Liver (tissue), 9 donors: ENCODE data around the gene TOPAZ1. TPM values are rescaled to one million over a fixed set of nuclear protein-coding genes. Genes with fewer than 3 reads are reported as not detected.

Experiments used
- DNase-seq: peaks from one replicate; pipeline ENCODE4 v3.0.0-alpha.2; 2017; ENCODE audit warnings: low spot score
- H3K27ac ChIP-seq, 2 donors: one replicate each; pipeline ENCODE4 v1.7.0; 2013; ENCODE audit warnings: inconsistent platforms in 2 of 2, low read length in 2 of 2, control low read depth in 1 of 2, low read depth in 1 of 2, mild to moderate bottlenecking in 1 of 2
- H3K27me3 ChIP-seq, 4 donors: one replicate each; pipeline versions ENCODE4 v1.6.1 to v1.7.0; 2013; ENCODE audit warnings: low read length in 3 of 4, inconsistent platforms in 1 of 4, mild to moderate bottlenecking in 1 of 4, moderate library complexity in 1 of 4; ENCODE audit not compliant: control insufficient read depth in 4 of 4, insufficient read depth in 4 of 4
- H3K36me3 ChIP-seq, 4 donors: one replicate each; pipeline versions ENCODE4 v1.6.1 to v1.7.0; 2013; ENCODE audit warnings: low read length in 3 of 4, mild to moderate bottlenecking in 3 of 4, low read depth in 1 of 4, moderate library complexity in 1 of 4; ENCODE audit not compliant: control insufficient read depth in 4 of 4, insufficient read depth in 3 of 4
- H3K4me1 ChIP-seq, 4 donors: one replicate each; pipeline versions ENCODE4 v1.6.1 to v1.7.0; 2013; ENCODE audit warnings: low read length in 3 of 4, mild to moderate bottlenecking in 3 of 4, moderate library complexity in 1 of 4; ENCODE audit not compliant: control insufficient read depth in 4 of 4, insufficient read depth in 4 of 4
- H3K4me3 ChIP-seq, 3 donors: one replicate each; pipeline versions ENCODE4 v1.6.1 to v1.7.0; 2013; ENCODE audit warnings: low read length in 3 of 3, control low read depth in 1 of 3, low read depth in 1 of 3, mild to moderate bottlenecking in 1 of 3
- H3K9ac ChIP-seq, 2 donors: one replicate each; pipeline ENCODE4 v1.7.0; 2013; ENCODE audit warnings: low read length in 2 of 2, mild to moderate bottlenecking in 2 of 2, moderate library complexity in 2 of 2, control low read depth in 1 of 2, low read depth in 1 of 2
- H3K9me3 ChIP-seq, 4 donors: one replicate each; pipeline versions ENCODE4 v1.6.1 to v1.7.0; 2013; ENCODE audit warnings: low read length in 3 of 4; ENCODE audit not compliant: control insufficient read depth in 4 of 4
- EGR1 ChIP-seq, 2 donors: IDR thresholded peaks; 2 replicates each; pipeline ENCODE4 v1.6.1; 2016 to 2018; ENCODE audit warnings: antibody characterized with exemption in 2 of 2, low read depth in 2 of 2
- FOXA1 ChIP-seq: IDR thresholded peaks from 2 replicates; pipeline ENCODE4 v1.6.1; 2016; ENCODE audit warnings: antibody characterized with exemption
- FOXA2 ChIP-seq: IDR thresholded peaks from 2 replicates; pipeline ENCODE4 v1.6.1; 2016; ENCODE audit warnings: antibody characterized with exemption
- GABPA ChIP-seq, 2 donors: IDR thresholded peaks in 1 of 2; conservative IDR thresholded peaks in 1 of 2; 2 replicates each; pipeline ENCODE4 v1.6.1; 2016; ENCODE audit warnings: antibody characterized with exemption in 2 of 2, mild to moderate bottlenecking in 1 of 2, moderate library complexity in 1 of 2
- HNF4A ChIP-seq, 2 donors: conservative IDR thresholded peaks; 2 replicates each; pipeline ENCODE4 v1.6.1; 2016; ENCODE audit warnings: antibody characterized with exemption in 2 of 2, mild to moderate bottlenecking in 2 of 2
- HNF4G ChIP-seq: IDR thresholded peaks from 2 replicates; pipeline ENCODE4 v1.6.1; 2016; ENCODE audit warnings: antibody characterized with exemption
- JUND ChIP-seq, 2 donors: IDR thresholded peaks; 2 replicates each; pipeline ENCODE4 v1.6.1; 2016; ENCODE audit warnings: antibody characterized with exemption in 2 of 2
- NR2F2 ChIP-seq: IDR thresholded peaks from 2 replicates; pipeline ENCODE4 v1.6.1; 2016; ENCODE audit warnings: antibody characterized with exemption
- RAD21 ChIP-seq, 2 donors: IDR thresholded peaks; 2 replicates each; pipeline ENCODE4 v1.6.1; 2016; ENCODE audit warnings: antibody characterized with exemption in 2 of 2, mild to moderate bottlenecking in 2 of 2
- RXRA ChIP-seq, 2 donors: IDR thresholded peaks; 2 replicates each; pipeline ENCODE4 v1.6.1; 2017 to 2018; ENCODE audit warnings: antibody characterized with exemption in 2 of 2, mild to moderate bottlenecking in 1 of 2
- YY1 ChIP-seq: IDR thresholded peaks from 2 replicates; pipeline ENCODE4 v1.6.1; 2016; ENCODE audit warnings: antibody characterized with exemption, mild to moderate bottlenecking
- WGBS: extraction: QIAGEN DNeasy Blood & Tissue Kit; methylation state at CpG from one replicate; pipeline ENCODE4 v1.1.7; 2013; 5-methylcytosine and 5-hydroxymethylcytosine counted together
- polyA plus RNA-seq, 2 donors: library from polyadenylated mRNA; stranded (reverse) in 1 of 2; unstranded in 1 of 2; fragments of 200-250 nt in 1 of 2; fragments of >200 nt in 1 of 2; fragmentation: Nextera tagmentation in 1 of 2; extraction: Ambion mirVana in 1 of 2; gene quantifications; one replicate each; pipeline versions ENCODE4 v1.2.1 to v1.2.3, GENCODE V29; 2013 to 2015
- total RNA-seq, 2 donors: library from RNA; depleted of rRNA; stranded (reverse); fragments of >200 nt; gene quantifications; one replicate each; pipeline ENCODE4 v1.2.3, GENCODE V29; 2014
- TF ChIP-seq, protein P1 (sequence below): IDR thresholded peaks from 2 replicates; pipeline ENCODE4 v1.6.1; 2016; ENCODE audit warnings: antibody characterized with exemption, mild to moderate bottlenecking
- TF ChIP-seq, protein P2 (sequence below): fragments of 150-350 bp; IDR thresholded peaks from 2 replicates; pipeline ENCODE4 v1.5.1; 2017; ENCODE audit warnings: improper control_type of control experiment, low read depth, low read length; ENCODE audit not compliant: missing input control
- TF ChIP-seq, protein P3 (sequence below): IDR thresholded peaks from 2 replicates; pipeline ENCODE4 v1.6.1; 2016; ENCODE audit warnings: antibody characterized with exemption
- TF ChIP-seq, protein P4 (sequence below): IDR thresholded peaks from 2 replicates; pipeline ENCODE4 v1.6.1; 2016; ENCODE audit warnings: antibody characterized with exemption
- TF ChIP-seq, protein P5 (sequence below): IDR thresholded peaks from 2 replicates; pipeline ENCODE4 v1.6.1; 2016; ENCODE audit warnings: antibody characterized with exemption
- donor health status: healthy.
- donor health status: healthy.
- donor health status: healthy.
- donor health status: healthy.
- donor health status: healthy.

The TOPAZ1 gene
- total and polyA plus RNA-seq, 4 donors, result not detected

DNA sequence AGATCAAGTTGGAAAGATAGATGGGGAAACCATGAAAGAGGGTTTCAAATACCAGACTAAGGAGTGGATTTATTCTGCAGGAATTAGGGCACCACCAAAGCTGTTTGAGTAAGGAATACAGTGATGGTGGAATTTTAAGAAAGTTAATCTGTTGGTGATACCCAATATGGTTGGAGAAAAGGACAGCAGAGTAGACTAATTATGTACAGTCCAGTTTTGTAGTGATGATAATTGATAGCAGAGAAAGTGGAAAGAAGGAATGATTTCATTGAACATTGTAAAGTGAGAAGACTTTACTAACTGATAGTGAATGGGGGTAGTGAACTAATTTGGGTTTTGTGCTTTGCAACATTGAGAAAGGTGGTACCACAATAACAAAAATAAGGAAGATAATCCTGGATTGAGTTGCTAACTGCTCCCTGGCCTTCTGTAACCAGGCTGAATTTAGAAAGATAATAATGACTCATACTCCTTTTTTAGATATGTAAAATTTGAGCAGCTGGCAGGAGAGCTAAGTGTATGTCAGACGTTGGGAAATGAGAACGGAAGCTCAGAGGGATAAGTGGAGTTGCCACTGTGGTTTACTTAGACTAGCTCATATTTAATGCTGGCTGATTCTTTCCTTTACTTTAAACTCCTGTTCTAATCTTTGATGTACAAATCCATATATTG lies 113.8 kb downstream of the TOPAZ1 start:
- H3K4me3 ChIP-seq, result no peak overlapping the region
- no peak for DNase-seq
- WGBS, result 24% methylated on average over 2 of the region's 2 CpGs

DNA sequence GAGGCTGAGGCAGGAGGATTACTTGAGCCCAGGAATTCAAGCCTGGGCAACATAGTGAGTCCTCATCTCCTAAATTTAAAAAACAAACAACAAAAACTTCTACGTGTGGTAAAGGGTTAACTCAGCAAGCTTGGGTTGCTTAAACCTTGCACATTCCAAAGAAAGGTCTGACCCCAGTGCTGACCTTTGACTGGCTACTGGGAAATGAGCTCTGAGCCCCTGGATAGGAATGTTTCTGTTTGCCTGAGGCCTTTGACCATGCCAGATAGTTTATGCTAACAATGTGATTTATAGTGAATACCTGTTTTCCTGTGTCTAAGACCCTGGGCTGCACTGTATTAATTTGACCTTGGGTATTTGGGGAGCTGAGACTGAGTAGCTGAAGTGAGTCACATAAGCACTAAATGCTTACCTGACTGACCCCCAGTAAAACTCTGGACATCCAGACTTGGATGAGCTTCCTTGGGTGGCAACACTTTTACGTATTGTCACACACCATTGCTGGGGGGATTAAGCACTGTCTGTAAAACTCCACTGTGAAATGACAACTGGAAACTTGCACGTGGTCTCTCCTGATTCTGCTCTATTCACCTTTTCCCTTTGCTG lies 117.6 kb downstream of the TOPAZ1 start:
- DNase-seq, result no peak
- 20% methylated on average over 3 of the region's 3 CpGs for WGBS
- no peak overlapping the region for H3K4me3 ChIP-seq
- peaks cover 0 to 8% (median under 1%) of the 10 kb centered on the region in 4 donors for H3K36me3 ChIP-seq
- peak overlapping the region; percentile 74 to 76 for H3K27ac ChIP-seq
- H3K4me1 ChIP-seq, result peaks cover 9 to 63% (median 40%) of the 10 kb centered on the region in 4 donors
- no peaks in the 10 kb centered on the region for H3K9me3 ChIP-seq
- no peak overlapping the region for H3K9ac ChIP-seq
- no peaks in the 10 kb centered on the region for H3K27me3 ChIP-seq
- TF ChIP-seq, protein P1, sequence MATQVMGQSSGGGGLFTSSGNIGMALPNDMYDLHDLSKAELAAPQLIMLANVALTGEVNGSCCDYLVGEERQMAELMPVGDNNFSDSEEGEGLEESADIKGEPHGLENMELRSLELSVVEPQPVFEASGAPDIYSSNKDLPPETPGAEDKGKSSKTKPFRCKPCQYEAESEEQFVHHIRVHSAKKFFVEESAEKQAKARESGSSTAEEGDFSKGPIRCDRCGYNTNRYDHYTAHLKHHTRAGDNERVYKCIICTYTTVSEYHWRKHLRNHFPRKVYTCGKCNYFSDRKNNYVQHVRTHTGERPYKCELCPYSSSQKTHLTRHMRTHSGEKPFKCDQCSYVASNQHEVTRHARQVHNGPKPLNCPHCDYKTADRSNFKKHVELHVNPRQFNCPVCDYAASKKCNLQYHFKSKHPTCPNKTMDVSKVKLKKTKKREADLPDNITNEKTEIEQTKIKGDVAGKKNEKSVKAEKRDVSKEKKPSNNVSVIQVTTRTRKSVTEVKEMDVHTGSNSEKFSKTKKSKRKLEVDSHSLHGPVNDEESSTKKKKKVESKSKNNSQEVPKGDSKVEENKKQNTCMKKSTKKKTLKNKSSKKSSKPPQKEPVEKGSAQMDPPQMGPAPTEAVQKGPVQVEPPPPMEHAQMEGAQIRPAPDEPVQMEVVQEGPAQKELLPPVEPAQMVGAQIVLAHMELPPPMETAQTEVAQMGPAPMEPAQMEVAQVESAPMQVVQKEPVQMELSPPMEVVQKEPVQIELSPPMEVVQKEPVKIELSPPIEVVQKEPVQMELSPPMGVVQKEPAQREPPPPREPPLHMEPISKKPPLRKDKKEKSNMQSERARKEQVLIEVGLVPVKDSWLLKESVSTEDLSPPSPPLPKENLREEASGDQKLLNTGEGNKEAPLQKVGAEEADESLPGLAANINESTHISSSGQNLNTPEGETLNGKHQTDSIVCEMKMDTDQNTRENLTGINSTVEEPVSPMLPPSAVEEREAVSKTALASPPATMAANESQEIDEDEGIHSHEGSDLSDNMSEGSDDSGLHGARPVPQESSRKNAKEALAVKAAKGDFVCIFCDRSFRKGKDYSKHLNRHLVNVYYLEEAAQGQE, result peak; percentile 59
- TF ChIP-seq, protein P2, sequence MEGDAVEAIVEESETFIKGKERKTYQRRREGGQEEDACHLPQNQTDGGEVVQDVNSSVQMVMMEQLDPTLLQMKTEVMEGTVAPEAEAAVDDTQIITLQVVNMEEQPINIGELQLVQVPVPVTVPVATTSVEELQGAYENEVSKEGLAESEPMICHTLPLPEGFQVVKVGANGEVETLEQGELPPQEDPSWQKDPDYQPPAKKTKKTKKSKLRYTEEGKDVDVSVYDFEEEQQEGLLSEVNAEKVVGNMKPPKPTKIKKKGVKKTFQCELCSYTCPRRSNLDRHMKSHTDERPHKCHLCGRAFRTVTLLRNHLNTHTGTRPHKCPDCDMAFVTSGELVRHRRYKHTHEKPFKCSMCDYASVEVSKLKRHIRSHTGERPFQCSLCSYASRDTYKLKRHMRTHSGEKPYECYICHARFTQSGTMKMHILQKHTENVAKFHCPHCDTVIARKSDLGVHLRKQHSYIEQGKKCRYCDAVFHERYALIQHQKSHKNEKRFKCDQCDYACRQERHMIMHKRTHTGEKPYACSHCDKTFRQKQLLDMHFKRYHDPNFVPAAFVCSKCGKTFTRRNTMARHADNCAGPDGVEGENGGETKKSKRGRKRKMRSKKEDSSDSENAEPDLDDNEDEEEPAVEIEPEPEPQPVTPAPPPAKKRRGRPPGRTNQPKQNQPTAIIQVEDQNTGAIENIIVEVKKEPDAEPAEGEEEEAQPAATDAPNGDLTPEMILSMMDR, result no peak
- TF ChIP-seq JUND (IDR thresholded peaks at IDR 0.05) (peak; percentile 73 to 75), FOXA2 (no peak), YY1 (peak; percentile 59), HNF4G (peak; percentile 49)

More for the DNA sequence above, 113.8 kb downstream of the TOPAZ1 start:
- Histone ChIP-seq H3K9ac (no peak overlapping the region), H3K4me1 (peaks cover 9 to 53% (median 23%) of the 10 kb centered on the region in 4 donors), H3K36me3 (peaks cover 0 to 2% (median under 1%) of the 10 kb centered on the region in 4 donors), H3K27ac (peak overlapping the region; percentile 55 to 57), H3K9me3 (no peaks in the 10 kb centered on the region), H3K27me3 (no peaks in the 10 kb centered on the region)
- TF ChIP-seq, protein P3, sequence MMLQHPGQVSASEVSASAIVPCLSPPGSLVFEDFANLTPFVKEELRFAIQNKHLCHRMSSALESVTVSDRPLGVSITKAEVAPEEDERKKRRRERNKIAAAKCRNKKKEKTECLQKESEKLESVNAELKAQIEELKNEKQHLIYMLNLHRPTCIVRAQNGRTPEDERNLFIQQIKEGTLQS, result peak; percentile 84
- no peak for TF ChIP-seq FOXA1
- TF ChIP-seq RAD21 (IDR thresholded peaks at IDR 0.05), result peak in 1 of 2 donors; percentile 14
- TF ChIP-seq HNF4A (conservative IDR thresholded peaks at IDR 0.05), result peak in 1 of 2 donors; percentile 15
- TF ChIP-seq, protein P4, sequence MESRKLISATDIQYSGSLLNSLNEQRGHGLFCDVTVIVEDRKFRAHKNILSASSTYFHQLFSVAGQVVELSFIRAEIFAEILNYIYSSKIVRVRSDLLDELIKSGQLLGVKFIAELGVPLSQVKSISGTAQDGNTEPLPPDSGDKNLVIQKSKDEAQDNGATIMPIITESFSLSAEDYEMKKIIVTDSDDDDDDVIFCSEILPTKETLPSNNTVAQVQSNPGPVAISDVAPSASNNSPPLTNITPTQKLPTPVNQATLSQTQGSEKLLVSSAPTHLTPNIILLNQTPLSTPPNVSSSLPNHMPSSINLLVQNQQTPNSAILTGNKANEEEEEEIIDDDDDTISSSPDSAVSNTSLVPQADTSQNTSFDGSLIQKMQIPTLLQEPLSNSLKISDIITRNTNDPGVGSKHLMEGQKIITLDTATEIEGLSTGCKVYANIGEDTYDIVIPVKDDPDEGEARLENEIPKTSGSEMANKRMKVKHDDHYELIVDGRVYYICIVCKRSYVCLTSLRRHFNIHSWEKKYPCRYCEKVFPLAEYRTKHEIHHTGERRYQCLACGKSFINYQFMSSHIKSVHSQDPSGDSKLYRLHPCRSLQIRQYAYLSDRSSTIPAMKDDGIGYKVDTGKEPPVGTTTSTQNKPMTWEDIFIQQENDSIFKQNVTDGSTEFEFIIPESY, result peak; percentile 46
- TF ChIP-seq FOXA2, result peak; percentile 41
- peak in 1 of 2 donors; percentile 44 for TF ChIP-seq RXRA (IDR thresholded peaks at IDR 0.05)
- TF ChIP-seq NR2F2, result no peak
- TF ChIP-seq YY1, result peak; percentile 37
- TF ChIP-seq, protein P1, result no peak
- TF ChIP-seq, protein P5, sequence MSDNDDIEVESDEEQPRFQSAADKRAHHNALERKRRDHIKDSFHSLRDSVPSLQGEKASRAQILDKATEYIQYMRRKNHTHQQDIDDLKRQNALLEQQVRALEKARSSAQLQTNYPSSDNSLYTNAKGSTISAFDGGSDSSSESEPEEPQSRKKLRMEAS, result peak; percentile 29
- peak; percentile 92 to 95 for TF ChIP-seq JUND (IDR thresholded peaks at IDR 0.05)
- TF ChIP-seq EGR1 (IDR thresholded peaks at IDR 0.05; ENCODE audit: low read depth in 2 of 2), result no peak
- no peak for TF ChIP-seq GABPA (IDR thresholded peaks at IDR 0.05 in 1 of 2, conservative IDR thresholded peaks at IDR 0.05 in 1 of 2)
